Astrocyte of the spinal cord (primary cell): ENCODE measurements around the gene WNK2.

ENCODE experiments used
- DNase-seq: peaks from one replicate; pipeline ENCODE4 v3.0.0; 2011; ENCODE audit warnings: low read depth, low spot score
- H3K4me3 ChIP-seq: 2 replicates; pipeline ENCODE4 v1.5.1; 2011; ENCODE audit warnings: low read depth, mild to moderate bottlenecking, low read length, moderate library complexity
- in situ Hi-C: cut with HindIII; loops from 2 replicates; pipeline ENCODE4 v1.10.0; 2017; ENCODE audit warnings: low sequenced_read_pairs
- TF ChIP-seq, protein P1 (sequence below): IDR thresholded peaks from 2 replicates; pipeline ENCODE4 v1.5.1; 2012; ENCODE audit warnings: low read depth, mild to moderate bottlenecking, low read length, inconsistent platforms

The WNK2 gene

DNA sequence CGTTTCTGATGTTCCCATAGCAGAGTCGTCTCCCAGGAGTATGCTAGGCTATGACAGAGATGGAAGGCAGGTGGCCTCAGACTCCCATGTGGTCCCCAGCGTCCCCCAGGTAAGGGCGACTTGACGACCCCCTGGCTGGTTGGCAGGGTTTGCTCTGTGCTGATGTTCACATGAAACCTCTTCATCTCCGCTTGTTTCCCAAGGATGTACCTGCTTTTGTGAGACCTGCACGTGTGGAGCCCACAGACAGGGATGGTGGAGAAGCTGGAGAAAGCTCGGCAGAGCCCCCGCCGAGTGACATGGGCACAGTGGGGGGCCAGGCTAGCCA is 108.3 kb downstream of the WNK2 start:
- in situ Hi-C loops, result no loop called here
- no peak for DNase-seq
- no peak overlapping the region for H3K4me3 ChIP-seq
- TF ChIP-seq, protein P1, sequence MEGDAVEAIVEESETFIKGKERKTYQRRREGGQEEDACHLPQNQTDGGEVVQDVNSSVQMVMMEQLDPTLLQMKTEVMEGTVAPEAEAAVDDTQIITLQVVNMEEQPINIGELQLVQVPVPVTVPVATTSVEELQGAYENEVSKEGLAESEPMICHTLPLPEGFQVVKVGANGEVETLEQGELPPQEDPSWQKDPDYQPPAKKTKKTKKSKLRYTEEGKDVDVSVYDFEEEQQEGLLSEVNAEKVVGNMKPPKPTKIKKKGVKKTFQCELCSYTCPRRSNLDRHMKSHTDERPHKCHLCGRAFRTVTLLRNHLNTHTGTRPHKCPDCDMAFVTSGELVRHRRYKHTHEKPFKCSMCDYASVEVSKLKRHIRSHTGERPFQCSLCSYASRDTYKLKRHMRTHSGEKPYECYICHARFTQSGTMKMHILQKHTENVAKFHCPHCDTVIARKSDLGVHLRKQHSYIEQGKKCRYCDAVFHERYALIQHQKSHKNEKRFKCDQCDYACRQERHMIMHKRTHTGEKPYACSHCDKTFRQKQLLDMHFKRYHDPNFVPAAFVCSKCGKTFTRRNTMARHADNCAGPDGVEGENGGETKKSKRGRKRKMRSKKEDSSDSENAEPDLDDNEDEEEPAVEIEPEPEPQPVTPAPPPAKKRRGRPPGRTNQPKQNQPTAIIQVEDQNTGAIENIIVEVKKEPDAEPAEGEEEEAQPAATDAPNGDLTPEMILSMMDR, result no peak

DNA sequence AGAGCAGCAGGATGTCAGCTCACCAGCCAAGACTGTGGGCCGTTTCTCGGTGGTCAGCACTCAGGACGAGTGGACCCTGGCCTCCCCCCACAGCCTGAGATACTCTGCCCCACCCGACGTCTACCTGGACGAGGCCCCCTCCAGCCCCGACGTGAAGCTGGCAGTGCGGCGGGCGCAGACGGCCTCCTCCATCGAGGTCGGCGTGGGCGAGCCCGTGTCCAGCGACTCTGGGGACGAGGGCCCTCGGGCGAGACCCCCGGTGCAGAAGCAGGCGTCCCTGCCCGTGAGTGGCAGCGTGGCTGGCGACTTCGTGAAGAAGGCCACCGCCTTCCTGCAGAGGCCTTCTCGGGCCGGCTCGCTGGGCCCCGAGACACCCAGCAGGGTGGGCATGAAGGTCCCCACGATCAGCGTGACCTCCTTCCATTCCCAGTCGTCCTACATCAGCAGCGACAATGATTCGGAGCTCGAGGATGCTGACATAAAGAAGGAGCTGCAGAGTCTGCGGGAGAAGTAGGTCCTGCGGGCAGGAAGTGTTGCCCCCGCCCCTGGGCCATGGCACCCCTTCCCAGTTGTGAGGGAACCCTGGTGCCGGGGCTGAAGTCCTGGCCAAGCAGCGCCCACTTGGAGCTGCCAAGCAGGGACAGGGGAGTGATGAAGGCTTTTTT is 108.9 kb downstream of the WNK2 start:
- TF ChIP-seq, protein P1, result no peak
- H3K4me3 ChIP-seq, result no peak overlapping the region
- in situ Hi-C loops, result no loop called here
- no peak for DNase-seq

DNA sequence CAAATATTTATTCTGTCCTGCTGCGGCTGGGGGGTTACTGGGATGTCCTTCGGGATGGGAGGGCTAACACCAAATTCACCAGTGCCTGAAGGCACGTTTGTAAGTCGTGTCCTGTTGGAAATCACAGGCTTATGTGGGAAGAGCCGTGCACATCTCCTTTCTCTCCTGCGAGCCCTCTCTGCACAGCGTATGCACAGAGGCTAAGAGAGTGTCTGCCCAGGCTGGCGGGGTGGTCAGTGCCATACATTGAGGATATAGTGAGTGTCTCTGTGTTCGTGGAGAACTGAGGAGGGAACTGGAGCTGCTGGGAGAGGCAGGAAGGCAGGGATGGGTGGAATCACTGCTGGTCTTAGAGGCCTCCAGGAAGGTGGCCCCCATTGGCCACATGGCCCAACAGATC is 110.1 kb downstream of the WNK2 start:
- in situ Hi-C loops, result no loop called here
- TF ChIP-seq, protein P1, result no peak
- H3K4me3 ChIP-seq, result no peak overlapping the region
- no peak for DNase-seq

DNA sequence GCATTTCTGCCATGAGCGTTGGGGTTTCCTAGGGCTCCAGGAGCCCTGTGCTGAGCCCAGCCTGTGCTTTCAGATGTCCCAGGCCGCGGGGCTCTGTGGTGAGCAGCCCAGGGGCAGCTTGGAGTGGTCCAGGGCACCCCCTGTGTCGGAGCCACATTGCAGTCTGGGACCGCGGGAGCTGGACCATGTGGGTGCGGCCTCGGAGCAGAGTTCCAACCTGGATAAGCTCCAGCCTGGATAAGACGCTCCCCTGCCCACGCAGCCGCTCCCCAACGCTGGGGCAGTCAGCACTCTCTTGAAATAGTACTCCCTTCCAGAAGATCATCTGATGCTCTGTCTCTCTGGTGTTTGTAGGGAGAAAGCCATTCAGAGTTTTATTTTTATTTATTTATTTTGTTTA is 111.1 kb downstream of the WNK2 start:
- in situ Hi-C loops, result no loop called here
- DNase-seq, result no peak
- H3K4me3 ChIP-seq, result no peak overlapping the region
- TF ChIP-seq, protein P1, result no peak

DNA sequence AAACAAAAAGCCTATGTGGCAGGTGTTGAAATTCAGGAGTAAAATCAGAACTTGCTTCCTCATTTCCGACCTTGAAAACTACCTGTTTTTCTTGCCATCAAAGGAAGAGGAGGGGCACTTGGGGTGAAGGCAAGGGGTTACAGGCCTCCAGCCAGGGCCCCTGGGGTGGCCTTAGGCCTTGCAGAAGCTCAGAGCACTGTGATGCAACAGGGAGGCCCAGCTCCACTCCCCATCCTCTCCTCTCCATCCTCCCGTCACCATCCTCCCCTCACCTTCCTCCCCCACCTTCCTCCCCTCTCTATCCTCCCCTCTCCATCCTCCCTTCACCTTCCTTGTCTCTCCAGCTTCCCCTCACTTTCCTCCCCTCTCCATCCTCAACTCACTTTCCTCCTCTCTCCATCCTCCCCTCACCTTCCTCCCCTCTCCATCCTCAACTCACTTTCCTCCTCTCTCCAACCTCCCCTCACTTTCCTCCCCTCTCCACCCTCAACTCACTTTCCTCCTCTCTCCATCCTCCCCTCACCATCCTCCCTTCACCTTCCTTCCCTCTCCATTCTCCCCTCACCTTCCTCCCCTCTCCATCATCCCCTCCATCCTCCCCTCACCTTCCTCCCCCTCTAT is 111.6 kb downstream of the WNK2 start:
- TF ChIP-seq, protein P1, result no peak
- DNase-seq, result no peak
- in situ Hi-C loops, result no loop called here
- H3K4me3 ChIP-seq, result no peak overlapping the region

DNA sequence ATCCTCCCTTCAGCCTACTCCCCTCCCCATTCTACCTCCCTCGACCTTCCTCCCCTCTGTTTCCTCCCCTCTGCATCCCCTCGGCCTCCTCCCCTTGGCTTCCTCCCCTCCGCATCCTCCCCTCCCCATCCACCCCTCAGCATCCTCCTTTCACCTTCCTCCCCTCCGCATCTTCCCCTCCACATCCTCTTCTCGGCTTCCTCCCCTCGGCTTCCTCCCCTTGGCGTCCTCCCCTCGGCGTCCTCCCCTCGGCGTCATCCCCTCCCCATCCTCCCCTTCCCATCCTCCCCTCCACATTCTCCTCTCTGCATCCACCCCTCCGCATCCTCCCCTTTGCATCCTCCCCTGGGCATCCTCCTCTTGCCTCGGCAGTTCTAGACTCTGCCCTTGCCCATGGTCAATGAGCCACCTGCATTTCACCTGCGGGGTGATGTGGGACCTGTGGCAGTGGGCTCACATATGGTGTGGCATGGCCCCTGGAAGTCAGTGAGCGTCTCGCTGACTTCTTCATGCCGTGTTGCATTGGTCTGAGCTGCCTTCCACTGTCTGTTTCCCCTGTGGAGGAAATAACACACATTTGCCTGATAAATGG is 113.0 kb downstream of the WNK2 start:
- DNase-seq, result no peak
- in situ Hi-C loops, result no loop called here
- TF ChIP-seq, protein P1, result no peak
- no peak overlapping the region for H3K4me3 ChIP-seq
